Stimulated activated CD4-positive, alpha-beta T cell treated with anti-CD3 and anti-CD28 coated beads, Interleukin-15, amount 100 ng/mL, for 48 hours (primary cell): ENCODE data around the gene NRG4.
"Not testable (repeated sequence)": the region's sequence is repeated elsewhere in the genome, so short reads cannot be mapped to it uniquely, and the experiment has no call there.

ENCODE experiments used
- DNase-seq, 2 donors: peaks; one replicate each; pipeline ENCODE4 v3.0.0-alpha.2; 2020; ENCODE audit warnings: low read depth in 2 of 2

Gene NRG4, protein sequence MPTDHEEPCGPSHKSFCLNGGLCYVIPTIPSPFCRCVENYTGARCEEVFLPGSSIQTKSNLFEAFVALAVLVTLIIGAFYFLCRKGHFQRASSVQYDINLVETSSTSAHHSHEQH

GRCh38 chr15:76011627-76012551, at the start of gene NRG4:
NRG4 (minus strand) TSS chr15:76012424; CDS start chr15:76011230, 1,194 bp downstream.
- DNase-seq, result no peak

- DNase-seq, result no peak
Measured at GRCh38 chr15:76061700-76062099, 49.5 kb upstream of the NRG4 start.

- DNase-seq, result no peak
Measured at GRCh38 chr15:76060118-76060989, 48.1 kb upstream of the NRG4 start.

GRCh38 chr15:76059320-76060117, 47.3 kb upstream of the NRG4 start, which contains the start of gene TMEM266:
TMEM266 (plus strand) TSS chr15:76059985; CDS start chr15:76134264, 74,279 bp downstream.
- no peak for DNase-seq

GRCh38 chr15:76058714-76059319, 46.6 kb upstream of the NRG4 start:
- DNase-seq, result no peak

DNA sequence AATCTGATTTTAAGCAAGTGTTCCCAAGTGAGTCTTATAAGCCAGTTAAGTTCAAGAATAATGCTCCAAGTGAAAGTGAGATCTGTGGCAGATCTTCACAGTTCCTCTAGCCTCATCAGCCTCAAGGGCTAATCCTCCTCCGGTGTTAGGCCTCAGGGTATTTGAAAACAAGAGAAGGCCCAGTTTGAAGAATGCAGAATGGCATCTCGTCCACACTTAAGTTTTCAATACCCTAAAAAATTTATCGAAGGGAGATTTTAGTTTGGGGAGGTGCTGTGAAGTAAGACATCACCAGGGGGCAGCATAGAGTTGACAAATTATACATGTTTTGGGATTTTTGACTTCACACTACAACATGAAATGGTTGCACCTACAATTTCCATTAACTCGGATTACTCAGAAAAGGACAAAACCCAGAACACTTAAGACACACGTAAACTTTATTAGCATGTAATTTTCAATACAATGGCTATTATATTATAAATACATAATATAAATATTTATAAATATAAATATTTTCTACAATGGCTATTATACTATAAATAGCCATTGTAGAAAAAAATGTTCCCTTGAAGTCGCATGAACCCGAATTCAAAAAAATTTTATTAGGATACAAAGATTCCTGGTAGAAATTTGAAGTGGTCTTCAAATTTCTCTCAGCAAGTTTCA, 45.2 kb upstream of the NRG4 start:
- DNase-seq, result no peak

- DNase-seq, result no peak
Measured at GRCh38 chr15:76056931-76057330, 44.7 kb upstream of the NRG4 start.

DNA sequence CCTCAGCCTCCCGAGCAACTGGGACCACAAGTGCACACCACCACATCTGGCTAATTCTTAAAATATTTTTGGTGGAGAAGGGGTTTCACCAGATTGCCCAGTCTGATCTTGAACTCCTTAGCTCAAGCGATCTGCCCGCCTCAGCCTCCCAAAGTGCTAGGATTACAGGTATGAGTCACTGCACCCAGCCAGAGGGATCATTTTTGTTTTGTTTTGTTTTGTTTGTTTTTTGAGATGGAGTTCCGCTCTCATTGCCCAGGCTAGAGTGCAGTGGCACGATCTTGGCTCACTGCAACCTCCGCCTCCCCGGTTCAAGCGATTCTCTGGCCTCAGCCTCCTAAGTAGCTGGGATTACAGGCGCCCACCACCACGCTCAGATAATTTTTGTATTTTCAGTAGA, 42.0 kb upstream of the NRG4 start:
- not testable (repeated sequence) for DNase-seq

GRCh38 chr15:76038512-76038911, 26.3 kb upstream of the NRG4 start:
- no peak for DNase-seq

DNA sequence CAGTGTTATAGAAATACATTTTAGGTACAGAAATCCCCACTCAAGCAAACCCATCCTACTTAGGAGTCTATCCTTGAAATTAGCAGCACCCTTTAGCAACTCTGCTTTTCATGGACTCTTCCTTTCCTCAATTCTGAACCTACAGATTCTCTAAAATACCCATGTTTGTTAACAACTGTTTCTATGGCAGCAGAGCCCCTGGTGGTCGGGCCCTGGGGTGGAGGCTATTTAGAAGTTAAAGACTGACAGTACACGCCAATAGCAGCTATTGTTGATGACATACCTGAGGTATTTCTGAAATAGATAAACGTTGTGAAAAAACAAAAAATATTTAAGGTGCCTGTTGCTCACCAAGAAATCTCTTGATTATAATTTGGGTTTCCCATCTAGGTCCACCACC, 23.4 kb upstream of the NRG4 start:
- DNase-seq, result no peak

- no peak for DNase-seq
Measured at GRCh38 chr15:76034111-76034510, 21.9 kb upstream of the NRG4 start.

DNA sequence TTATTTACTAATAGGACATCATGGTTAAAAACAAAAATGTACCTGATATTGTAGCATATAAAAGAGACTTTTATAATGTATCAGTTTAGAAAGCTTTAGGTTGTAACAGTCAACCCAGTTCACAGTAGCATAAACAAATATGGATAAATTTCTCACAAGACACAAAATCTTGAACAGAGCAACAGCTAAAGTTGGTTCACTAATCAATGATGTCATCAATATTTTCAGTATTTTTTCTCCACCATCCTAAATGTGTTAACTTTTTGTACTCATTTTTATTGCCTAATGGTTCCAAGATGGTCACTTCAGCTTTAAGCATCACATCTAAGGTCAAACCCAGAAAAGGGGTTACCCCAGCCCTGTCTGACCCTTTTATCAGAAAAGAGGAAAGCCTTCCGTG, 21.2 kb upstream of the NRG4 start:
- DNase-seq, result no peak

GRCh38 chr15:76032046-76032445, 19.8 kb upstream of the NRG4 start:
- DNase-seq, result no peak

DNA sequence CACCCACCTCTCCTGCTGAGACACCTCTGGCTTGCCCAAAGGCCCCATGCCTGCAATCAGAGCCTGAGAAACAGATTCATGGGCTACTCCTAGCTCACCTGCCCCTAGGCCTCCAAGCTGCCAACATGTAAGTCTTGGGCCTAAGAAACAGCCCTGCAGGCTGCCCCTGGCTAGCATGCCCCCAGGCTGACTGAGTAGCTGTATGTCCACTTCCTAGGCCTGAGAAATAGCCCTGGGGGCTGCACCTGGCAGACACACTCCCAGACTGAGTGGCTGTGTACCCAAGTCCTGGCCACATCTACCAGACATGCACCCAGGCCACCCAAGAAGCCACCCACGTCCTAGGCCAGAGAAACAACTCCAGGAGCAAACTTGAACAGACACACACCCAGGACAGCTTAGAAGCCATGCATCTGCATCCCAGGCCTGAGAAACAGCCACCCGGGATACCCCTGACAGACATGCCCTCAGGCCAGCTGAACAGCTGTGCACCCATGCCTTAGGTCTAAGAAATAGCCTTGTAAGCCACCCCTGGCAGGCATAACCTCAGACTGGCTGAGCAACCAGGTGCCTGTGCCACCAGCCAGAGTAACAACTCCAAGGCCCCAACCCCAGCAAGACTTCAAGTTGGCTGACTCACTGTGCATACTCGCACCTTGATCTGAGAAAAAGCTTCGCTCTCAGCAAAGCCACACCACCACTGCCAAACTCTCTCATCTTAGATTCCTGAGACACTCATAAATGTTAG, 12.0 kb upstream of the NRG4 start:
- DNase-seq, result no peak

- DNase-seq, result not testable (repeated sequence)
Measured at GRCh38 chr15:76013470-76013869, 1.2 kb upstream of the NRG4 start.

DNA sequence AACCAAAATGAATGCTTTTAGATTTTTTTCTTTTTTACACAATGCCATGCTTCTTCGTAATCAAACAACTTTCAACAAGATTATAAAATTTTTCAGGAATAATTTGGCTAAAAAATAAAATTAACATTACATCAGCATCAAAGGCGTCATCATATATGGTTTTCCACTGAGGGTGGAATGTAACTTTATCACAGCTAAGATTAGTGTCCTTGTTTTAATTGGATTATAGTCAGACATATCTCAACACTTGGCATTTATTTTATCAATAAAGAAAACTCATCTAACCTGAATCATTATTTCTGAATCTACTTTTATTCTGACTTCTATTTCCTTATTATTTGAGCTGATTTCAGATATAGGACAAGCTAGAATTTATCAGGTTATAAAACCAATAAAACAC, 1.6 kb downstream of the NRG4 start:
- DNase-seq, result no peak

DNA sequence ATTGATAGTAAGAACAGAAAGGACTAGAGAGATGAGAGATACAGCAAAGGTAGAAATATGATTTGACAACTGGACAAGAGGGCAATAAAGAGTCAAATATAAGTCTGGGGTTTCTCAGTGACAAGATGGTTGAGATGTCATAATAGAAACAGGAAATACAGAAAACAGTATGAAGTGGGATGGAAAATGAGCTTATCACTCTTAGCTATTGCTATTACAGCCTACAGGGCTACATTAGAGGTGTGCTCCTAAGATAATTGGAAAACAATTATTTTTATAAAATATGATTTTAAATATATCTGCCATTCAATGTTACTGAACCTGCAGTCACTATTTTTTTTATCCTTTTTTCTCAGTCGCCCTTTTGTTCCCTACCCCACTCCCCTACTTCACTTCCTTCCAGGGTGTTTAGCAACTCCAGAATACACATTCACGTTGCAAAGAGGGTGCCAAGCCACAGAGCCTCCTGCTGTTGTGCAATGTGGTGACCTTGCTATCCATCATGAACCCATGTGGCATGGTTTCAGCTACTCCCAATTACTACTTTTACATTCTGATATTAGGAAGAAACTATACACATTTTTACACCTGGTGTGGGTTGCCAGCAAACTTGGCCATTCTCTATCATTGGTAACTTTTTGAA, 6.0 kb downstream of the NRG4 start:
- no peak for DNase-seq

GRCh38 chr15:76003364-76003763, 8.9 kb downstream of the NRG4 start:
- DNase-seq, result no peak

DNA sequence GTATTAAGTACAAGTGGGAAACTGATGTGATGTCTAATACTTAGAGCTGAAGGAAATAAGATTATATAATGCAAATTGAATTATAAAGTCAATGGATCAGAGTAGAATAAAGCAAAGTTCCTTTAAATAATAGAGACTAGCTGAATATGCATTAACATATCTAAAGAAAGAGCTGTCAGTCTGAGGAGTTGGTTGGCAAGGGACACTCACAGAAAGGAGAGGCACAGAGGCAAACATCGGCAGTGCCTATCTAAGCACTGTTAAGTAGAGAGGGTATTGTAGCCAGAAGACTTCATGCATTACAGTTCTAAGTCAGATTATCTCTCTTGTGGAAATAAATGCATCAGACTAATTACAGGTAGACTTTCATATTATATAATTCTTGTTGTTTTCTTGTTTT, 16.6 kb downstream of the NRG4 start:
- DNase-seq, result no peak
